Glutamatergic neuron (in vitro differentiated cells): ENCODE results near the gene CNNM4. TPM values are rescaled to one million over a fixed set of nuclear protein-coding genes. Genes with fewer than 3 reads are reported as not detected.

Experiments used
- DNase-seq: peaks from one replicate; pipeline ENCODE4 v3.0.0; 2022
- H3K27ac Mint-ChIP-seq: one replicate; pipeline ENCODE4 v1.8.0; 2020; ENCODE audit warnings: mild to moderate bottlenecking, mixed read lengths, inconsistent platforms; ENCODE audit not compliant: unreplicated experiment
- H3K27me3 Mint-ChIP-seq: one replicate; pipeline ENCODE4 v1.8.0; 2020; ENCODE audit warnings: mild to moderate bottlenecking, moderate library complexity, mixed read lengths, inconsistent platforms; ENCODE audit not compliant: unreplicated experiment
- H3K36me3 Mint-ChIP-seq: one replicate; pipeline ENCODE4 v1.8.0; 2020; ENCODE audit warnings: mild to moderate bottlenecking, mixed read lengths, inconsistent platforms; ENCODE audit not compliant: unreplicated experiment
- H3K4me1 Mint-ChIP-seq: one replicate; pipeline ENCODE4 v1.8.0; 2020; ENCODE audit warnings: mild to moderate bottlenecking, low read depth, mixed read lengths, inconsistent platforms; ENCODE audit not compliant: unreplicated experiment
- H3K4me3 Mint-ChIP-seq: one replicate; pipeline ENCODE4 v1.8.0; 2020; ENCODE audit warnings: mild to moderate bottlenecking, mixed read lengths, inconsistent platforms; ENCODE audit not compliant: unreplicated experiment
- H3K9me3 Mint-ChIP-seq: one replicate; pipeline ENCODE4 v1.8.0; 2020; ENCODE audit warnings: mild to moderate bottlenecking, moderate library complexity, mixed read lengths, inconsistent platforms; ENCODE audit not compliant: unreplicated experiment
- CTCF ChIP-seq: fragments of 200-600 bp; sonication (generic); IDR thresholded peaks from one replicate; pipeline ENCODE4 v1.5.0; 2021; ENCODE audit not compliant: partially characterized antibody, unreplicated experiment
- total RNA-seq: library from RNA; stranded (reverse); fragmentation: NEBNext Ultra II Directional; extraction: Animal tissue kit (Norgen Biotek cat#: 25700); gene quantifications from one replicate; pipeline ENCODE4 v1.2.1, GENCODE V29; 2021; ENCODE audit not compliant: unreplicated experiment

Gene CNNM4
- total RNA-seq, 1 donor from 2014 or later: 15.4 TPM

DNA sequence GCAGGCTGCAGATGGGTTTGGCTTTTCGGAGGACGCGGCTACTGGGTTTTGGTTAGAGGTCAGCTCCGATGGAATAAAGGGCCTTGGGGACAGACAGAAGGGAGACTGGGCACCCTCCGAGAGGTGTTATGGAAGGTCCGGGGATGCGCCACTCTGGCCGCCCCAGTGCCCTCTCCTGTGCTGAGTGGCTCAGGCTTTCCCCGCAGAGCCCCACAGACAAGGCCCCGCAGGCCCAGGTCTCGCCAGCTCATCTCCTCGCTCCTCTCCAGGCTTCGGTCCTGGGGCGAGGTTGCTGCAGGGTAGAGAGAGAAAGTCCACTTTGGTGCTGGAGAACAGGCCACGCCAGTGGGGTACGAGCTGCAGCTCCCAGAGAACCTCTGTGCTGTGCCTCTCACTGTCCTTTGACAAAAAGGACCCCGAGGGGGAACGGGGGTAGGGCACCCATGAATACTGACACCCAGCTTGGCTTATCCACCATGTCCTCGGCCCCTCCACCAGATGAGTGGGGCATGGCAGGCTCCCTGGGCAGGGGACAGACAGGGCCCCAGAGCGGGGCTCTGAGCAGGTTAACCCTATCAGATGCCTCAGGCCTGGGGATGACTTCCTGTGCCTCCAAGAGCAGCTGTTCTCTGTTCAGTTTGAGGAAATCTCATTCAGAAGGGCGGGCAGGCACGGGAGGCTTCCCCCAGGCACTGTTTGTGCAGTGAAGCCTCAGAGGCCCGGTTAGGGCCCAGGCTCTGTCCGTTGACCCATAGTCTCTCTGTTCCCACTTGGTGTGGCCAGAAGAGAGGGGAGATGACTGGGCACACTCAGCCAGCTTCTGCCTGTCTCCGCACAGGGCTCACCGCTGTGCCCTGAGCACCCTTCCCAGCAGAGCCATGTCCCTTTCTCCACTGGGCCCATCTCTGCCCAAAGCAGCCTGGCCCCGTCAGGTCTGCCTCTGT lies 39.6 kb downstream of the CNNM4 start:
- no peak for TF ChIP-seq CTCF
- Mint-ChIP-seq H3K9me3 (peaks cover 3% of the 10 kb centered on the region), H3K36me3 (no peaks in the 10 kb centered on the region), H3K27ac (no peak overlapping the region), H3K4me1 (peaks cover 3% of the 10 kb centered on the region), H3K27me3 (no peaks in the 10 kb centered on the region), H3K4me3 (no peak overlapping the region)
- DNase-seq: no peak

DNA sequence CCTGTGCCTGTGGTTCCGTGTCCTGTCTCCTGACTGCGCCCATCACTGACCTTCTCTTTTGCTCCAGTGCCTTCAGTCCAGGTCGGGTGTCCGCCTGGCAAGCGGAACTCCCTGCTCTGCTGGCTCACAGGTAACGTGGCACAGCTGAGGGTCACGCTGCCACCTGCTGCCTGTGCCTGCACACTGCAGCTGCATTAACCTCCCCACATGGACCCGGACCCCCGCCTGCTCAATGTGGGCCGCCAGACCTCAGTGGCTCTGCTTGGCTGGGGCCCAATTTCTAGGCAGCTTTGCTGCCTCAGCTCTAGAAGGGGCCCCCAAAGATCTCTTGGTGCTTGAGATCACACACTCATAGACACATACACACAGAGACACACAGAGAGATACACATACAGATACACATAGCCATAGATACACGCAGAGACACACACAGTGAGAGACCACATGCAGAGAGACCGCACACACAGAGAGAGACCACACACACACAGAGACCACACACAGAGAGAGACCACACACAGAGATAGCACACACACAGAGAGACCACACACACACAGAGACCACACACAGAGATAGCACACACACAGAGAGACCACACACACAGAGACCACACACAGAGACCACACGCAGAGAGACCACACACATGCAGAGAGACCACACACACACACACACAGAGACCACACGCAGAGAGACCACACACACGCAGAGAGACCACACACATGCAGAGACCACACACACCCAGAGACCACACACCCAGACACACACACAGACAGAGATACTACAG lies 40.5 kb downstream of the CNNM4 start:
- peak; percentile 68 for TF ChIP-seq CTCF
- peak; percentile 81 for DNase-seq
- H3K4me3 Mint-ChIP-seq: no peak overlapping the region
- H3K27ac Mint-ChIP-seq: no peak overlapping the region
- peaks cover 3% of the 10 kb centered on the region for H3K4me1 Mint-ChIP-seq
- H3K36me3 Mint-ChIP-seq: no peaks in the 10 kb centered on the region
- H3K27me3 Mint-ChIP-seq: no peaks in the 10 kb centered on the region
- peaks cover 3% of the 10 kb centered on the region for H3K9me3 Mint-ChIP-seq

DNA sequence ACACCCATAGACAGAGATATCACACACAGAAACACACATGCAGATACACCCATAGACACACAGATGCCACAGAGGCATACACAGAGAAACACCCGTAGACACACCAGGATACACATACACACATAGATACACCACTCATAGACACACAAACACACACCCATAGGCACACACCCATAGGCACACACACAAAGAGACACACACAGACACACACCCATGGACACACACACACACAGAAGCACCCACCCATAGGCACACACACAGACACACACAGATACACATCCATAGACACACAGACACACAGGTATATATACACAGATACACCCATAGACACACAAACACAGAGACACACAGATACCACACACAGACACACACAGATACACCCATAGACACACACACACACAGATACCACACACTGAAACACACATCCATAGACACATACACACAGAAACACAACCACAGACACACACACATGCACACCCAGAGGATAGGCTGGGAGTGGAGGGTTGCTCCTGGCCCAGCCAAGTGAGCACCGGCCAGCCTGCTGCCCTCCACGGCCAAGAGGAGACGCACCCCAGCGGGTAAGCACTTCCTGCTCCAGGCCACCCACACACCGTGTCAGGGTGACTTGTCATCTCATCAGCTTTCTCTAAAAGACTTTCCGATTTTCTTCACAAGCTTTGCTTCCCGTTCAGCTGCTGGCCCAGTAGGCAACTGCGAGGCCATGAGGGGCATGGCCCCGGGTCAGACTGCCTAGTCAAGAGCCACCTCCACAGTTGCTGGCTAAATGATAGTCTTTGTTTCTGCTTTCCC lies 41.3 kb downstream of the CNNM4 start:
- no peak for TF ChIP-seq CTCF

DNA sequence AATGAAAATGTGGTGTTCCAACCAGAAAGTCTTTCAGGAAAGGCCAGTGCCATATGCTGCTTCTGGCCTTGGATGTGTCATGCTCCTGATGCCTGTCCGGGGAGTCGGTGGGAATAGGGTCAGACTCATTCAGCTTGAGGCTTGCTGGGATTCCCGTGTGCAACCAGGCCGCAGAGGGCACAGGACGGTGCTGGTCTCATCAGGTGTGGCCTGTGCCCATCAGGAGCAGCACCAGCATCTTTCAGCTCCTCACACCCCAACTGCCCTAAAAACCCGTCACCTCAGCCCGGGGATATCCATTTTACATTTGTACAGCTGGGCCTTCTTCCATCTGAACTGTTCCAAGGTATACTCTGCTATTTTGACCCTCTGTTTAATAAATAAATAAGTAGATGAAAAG lies 42.0 kb downstream of the CNNM4 start:
- peaks cover 3% of the 10 kb centered on the region for H3K9me3 Mint-ChIP-seq
- no peak overlapping the region for H3K4me3 Mint-ChIP-seq
- H3K36me3 Mint-ChIP-seq: no peaks in the 10 kb centered on the region
- TF ChIP-seq CTCF: no peak
- peaks cover 3% of the 10 kb centered on the region for H3K4me1 Mint-ChIP-seq
- no peak for DNase-seq
- H3K27ac Mint-ChIP-seq: no peak overlapping the region
- H3K27me3 Mint-ChIP-seq: no peaks in the 10 kb centered on the region

More for the DNA sequence above, 41.3 kb downstream of the CNNM4 start:
- Mint-ChIP-seq H3K4me1 (peaks cover 3% of the 10 kb centered on the region), H3K9me3 (peaks cover 3% of the 10 kb centered on the region), H3K36me3 (no peaks in the 10 kb centered on the region), H3K4me3 (no peak overlapping the region), H3K27me3 (no peaks in the 10 kb centered on the region), H3K27ac (no peak overlapping the region)
- DNase-seq: no peak
